ENCODE results near the gene TNS2. TPM values are rescaled to one million over a fixed set of nuclear protein-coding genes. Genes with fewer than 3 reads are reported as not detected.

TNS2 gene
- total and polyA plus RNA-seq, 2 of the 13 experiments (the other 11 are each of a cell fraction or from before 2014, with no cell fraction given), result 8.9 to 20.4 TPM

GRCh38 chr12:53005986-53006809, 43.7 kb upstream of the TNS2 start, which contains the start of gene EIF4B:
EIF4B (plus strand) TSS chr12:53006456; CDS start chr12:53006484, 28 bp downstream.
- ChIA-PET CTCF (ENCODE audit: low intra/inter-chr PET ratio, low total read pairs) (interaction anchor here (1.7 kb wide), 1 partner anchor 25 kb away, joined by 5 read pairs; no protein-coding TSS in a partner anchor), POLR2A (interaction anchor here (0.7 to 4.0 kb wide), 32 partner anchors 11 to 315 kb away, joined by 3 to 159 read pairs (median 6); partner anchors contain the start of genes AAAS, CSAD, KRT18 and KRT8)
- Histone ChIP-seq H2AFZ (ENCODE audit: low read length) (no peak within 1 kb of the TSS), H3K79me2 (ENCODE audit: insufficient read depth, low read length) (peaks cover 49% of the 10 kb centered on the region), H3K4me1 (ENCODE audit: insufficient read depth, low read length) (peaks cover 47% of the 10 kb centered on the region), H3K9ac (ENCODE audit: insufficient read depth, low read depth, low read length) (peak within 1 kb of the TSS; percentile 99), H3K27ac (ENCODE audit: extremely low read length, insufficient read depth, low read length) (peak within 1 kb of the TSS; percentile 99), H3K9me3 (ENCODE audit: low read length) (no peaks in the 10 kb centered on the region), H3K36me3 (replicated peaks in 1 of 2; ENCODE audit: control insufficient read depth in 1 of 2, insufficient read depth in 2 of 2, low read length in 2 of 2) (peaks cover 0 to 22% of the 10 kb centered on the region in 2 experiments; a peak in 4 of 5 replicates), H3K4me2 (ENCODE audit: low read depth, low read length) (peak within 1 kb of the TSS; percentile 81), H3K27me3 (ENCODE audit: control insufficient read depth in 1 of 2, insufficient read depth in 2 of 2, low read length in 2 of 2) (no peaks in the 10 kb centered on the region; a peak in 1 of 5 replicates), H3K4me3 (replicated peaks in 1 of 3; ENCODE audit: insufficient read depth in 1 of 3, low read depth in 2 of 3, low read length in 3 of 3) (peak within 1 kb of the TSS; percentile 89 to 93 (median 92)), H4K20me1 (ENCODE audit: insufficient read depth, low read length) (peaks cover 43% of the 10 kb centered on the region)
- 1% methylated on average over 34 of the region's 64 CpGs for WGBS (ENCODE audit: low lambda C conversion rate)
- in situ Hi-C loops (cut with HindIII; ENCODE audit: extremely low pct_ligation_motif_present, low pct_unique_long_range_greater_than_20kb) (no loop called here), intact Hi-C loops (cut with micrococcal nuclease; ENCODE audit: unreplicated experiment) (no loop called here)
- no TSS peak for BruUV-seq (replicated peaks)
- peak; percentile 82 for FAIRE-seq
- peak; percentile 97 for DNase-seq (ENCODE audit: low spot score)
- peak; percentile 96 for ATAC-seq
- no peak for TF ChIP-seq SALL2 (CRISPR knock-in tag; IDR thresholded peaks at IDR 0.05)
- TF ChIP-seq ZMAT3 (CRISPR knock-in tag; conservative IDR thresholded peaks at IDR 0.05), result no peak
- no peak for TF ChIP-seq ZIK1 (CRISPR knock-in tag; IDR thresholded peaks at IDR 0.05; ENCODE audit: borderline replicate concordance, low read depth)
- no peak for TF ChIP-seq RFX3 (CRISPR knock-in tag; IDR thresholded peaks at IDR 0.05)
- 0 out of 2 replicates have a peak, but pooled peaks have one; percentile 46 for TF ChIP-seq KDM2A (CRISPR knock-in tag; IDR thresholded peaks at IDR 0.05; ENCODE audit: borderline replicate concordance, low read depth)
- no peak; the same call in 1 of the 2 replicates for TF ChIP-seq ZNF205 (CRISPR knock-in tag; IDR thresholded peaks at IDR 0.05)
- TF ChIP-seq THAP7 (CRISPR knock-in tag; IDR thresholded peaks at IDR 0.05), result 0 out of 2 replicates have a peak, but pooled peaks have one; percentile 12
- TF ChIP-seq ZBTB21 (CRISPR knock-in tag; IDR thresholded peaks at IDR 0.05), result peak; percentile 76; the same call in 1 of the 2 replicates
- no peak for TF ChIP-seq ZSCAN12 (CRISPR knock-in tag; IDR thresholded peaks at IDR 0.05)
- no peak for TF ChIP-seq ARID3A (IDR thresholded peaks at IDR 0.05; ENCODE audit: low read depth, low read length)
- TF ChIP-seq NFYC (CRISPR knock-in tag; IDR thresholded peaks at IDR 0.05), result no peak; the same call in 1 of the 2 replicates
- TF ChIP-seq DRAP1 (CRISPR knock-in tag; IDR thresholded peaks at IDR 0.05), result peak; percentile 78
- TF ChIP-seq TBL1XR1 (IDR thresholded peaks at IDR 0.05; ENCODE audit: borderline replicate concordance, low read length, partially characterized antibody), result peak; percentile 47
- TF ChIP-seq ZNF496 (CRISPR knock-in tag; IDR thresholded peaks at IDR 0.05; ENCODE audit: insufficient replicate concordance), result no peak
- no peak for TF ChIP-seq ZNF34 (CRISPR knock-in tag; IDR thresholded peaks at IDR 0.05; ENCODE audit: borderline replicate concordance)
- TF ChIP-seq ETV6 (CRISPR knock-in tag; conservative IDR thresholded peaks at IDR 0.05), result peak; percentile 29; the same call in 1 of the 2 replicates
- TF ChIP-seq RELA (CRISPR knock-in tag; IDR thresholded peaks at IDR 0.05), result no peak
- TF ChIP-seq ZSCAN5A (CRISPR knock-in tag; IDR thresholded peaks at IDR 0.05; ENCODE audit: borderline replicate concordance), result 0 out of 2 replicates have a peak, but pooled peaks have one; percentile 38
- peak; percentile 47 for TF ChIP-seq ZNF792 (CRISPR knock-in tag; IDR thresholded peaks at IDR 0.05)
- TF ChIP-seq HNRNPK (IDR thresholded peaks at IDR 0.05; ENCODE audit: low read depth, low read length, poor library complexity, severe bottlenecking), result peak; percentile 8

Measured in HepG2 (cell line).